Stimulated activated CD4-positive, alpha-beta T cell treated with anti-CD3 and anti-CD28 coated beads, Interleukin-2, amount 100 ng/mL, for 4 hours (primary cell): Measurements from ENCODE around the gene OR2T3.
"Not testable (repeated sequence)": the region's sequence is repeated elsewhere in the genome, so short reads cannot be mapped to it uniquely, and the experiment has no call there.

Source experiments
- DNase-seq: peaks from one replicate; pipeline ENCODE4 v3.0.0-alpha.2; 2020; ENCODE audit warnings: low read depth

OR2T3 gene

GRCh38 chr1:248473051-248473450, at the start of gene OR2T3:
Gene OR2T3, plus strand, starts transcription at chr1:248473351. Its CDS starts 0 bp downstream, at chr1:248473351.
- DNase-seq = not testable (repeated sequence)

- not testable (repeated sequence) for DNase-seq
Observed at GRCh38 chr1:248427526-248428191, 45.5 kb upstream of the OR2T3 start.

GRCh38 chr1:248428192-248428533, 45.0 kb upstream of the OR2T3 start:
- DNase-seq = not testable (repeated sequence)

GRCh38 chr1:248431683-248432082, 41.5 kb upstream of the OR2T3 start:
- DNase-seq = not testable (repeated sequence)

GRCh38 chr1:248432201-248432600, 41.0 kb upstream of the OR2T3 start:
- not testable (repeated sequence) for DNase-seq

GRCh38 chr1:248433811-248434415, 39.2 kb upstream of the OR2T3 start:
- DNase-seq = not testable (repeated sequence)

- DNase-seq = not testable (repeated sequence)
Observed at GRCh38 chr1:248434913-248435312, 38.2 kb upstream of the OR2T3 start.

- DNase-seq = not testable (repeated sequence)
Observed at GRCh38 chr1:248436303-248436702, 36.8 kb upstream of the OR2T3 start.

- not testable (repeated sequence) for DNase-seq
Observed at GRCh38 chr1:248438668-248439067, 34.5 kb upstream of the OR2T3 start.

GRCh38 chr1:248439283-248439682, 33.9 kb upstream of the OR2T3 start:
- not testable (repeated sequence) for DNase-seq

- not testable (repeated sequence) for DNase-seq
Observed at GRCh38 chr1:248442500-248443277, 30.5 kb upstream of the OR2T3 start.

- not testable (repeated sequence) for DNase-seq
Observed at GRCh38 chr1:248444603-248445002, 28.5 kb upstream of the OR2T3 start.

GRCh38 chr1:248445399-248445798, 27.8 kb upstream of the OR2T3 start, which contains the start of gene OR2T2:
Gene OR2T2, plus strand, starts transcription at chr1:248445637. Its CDS starts 7,161 bp downstream, at chr1:248452798.
- DNase-seq = not testable (repeated sequence)

GRCh38 chr1:248448409-248449074, 24.6 kb upstream of the OR2T3 start:
- not testable (repeated sequence) for DNase-seq

- not testable (repeated sequence) for DNase-seq
Observed at GRCh38 chr1:248449821-248450465, 23.2 kb upstream of the OR2T3 start.

GRCh38 chr1:248450466-248451145, 22.5 kb upstream of the OR2T3 start:
- DNase-seq = not testable (repeated sequence)

GRCh38 chr1:248453619-248454018, 19.5 kb upstream of the OR2T3 start:
- DNase-seq = not testable (repeated sequence)

- not testable (repeated sequence) for DNase-seq
Observed at GRCh38 chr1:248455045-248455444, 18.1 kb upstream of the OR2T3 start.

GRCh38 chr1:248456635-248457034, 16.5 kb upstream of the OR2T3 start:
- not testable (repeated sequence) for DNase-seq

- not testable (repeated sequence) for DNase-seq
Observed at GRCh38 chr1:248459117-248459516, 14.0 kb upstream of the OR2T3 start.

- no peak for DNase-seq
Observed at GRCh38 chr1:248471154-248471553, 2.0 kb upstream of the OR2T3 start.
